Testis (tissue), 3 donors: ENCODE results near the gene FAF1. TPM values are rescaled to one million over a fixed set of nuclear protein-coding genes. Genes with fewer than 3 reads are reported as not detected.

Experiments used
- DNase-seq: peaks from one replicate; pipeline ENCODE4 v3.0.0-alpha.2; 2019
- H3K27ac ChIP-seq, 2 donors: fragments of 200-600 bp; sonication (generic); one replicate each; pipeline ENCODE4 v1.5.1; 2019
- H3K27me3 ChIP-seq: fragments of 200-600 bp; sonication (generic); one replicate; pipeline ENCODE4 v1.5.1; 2019
- H3K36me3 ChIP-seq: fragments of 200-600 bp; sonication (generic); one replicate; pipeline ENCODE4 v1.5.1; 2017; ENCODE audit warnings: low read depth; ENCODE audit errors: missing control alignments
- H3K4me1 ChIP-seq: fragments of 200-600 bp; sonication (generic); one replicate; pipeline ENCODE4 v1.5.1; 2019
- H3K4me3 ChIP-seq, 2 donors: fragments of 200-600 bp; sonication (generic); one replicate each; pipeline ENCODE4 v1.5.1; 2017 to 2019
- H3K9me3 ChIP-seq: fragments of 200-600 bp; sonication (generic); one replicate; pipeline ENCODE4 v1.5.1; 2017
- CTCF ChIP-seq, 3 experiments: fragments of 450-650 bp in 2 of 3; fragments of 200-600 bp in 1 of 3; sonication (generic) in 1 of 3; IDR thresholded peaks; one replicate each; pipeline ENCODE4 v1.5.1; 2016 to 2019; ENCODE audit warnings: antibody characterized with exemption in 3 of 3, mild to moderate bottlenecking in 2 of 3, moderate library complexity in 1 of 3
- POLR2A ChIP-seq: fragments of 450-650 bp; IDR thresholded peaks from one replicate; pipeline ENCODE4 v1.6.1; 2017; ENCODE audit warnings: antibody characterized with exemption, mild to moderate bottlenecking, moderate library complexity
- WGBS, 2 donors: methylation state at CpG; one replicate each; pipeline ENCODE4 v1.1.5; 2018; 5-methylcytosine and 5-hydroxymethylcytosine counted together
- intact Hi-C: fragments of 100-400 bp; cut with DNase I; formaldehyde crosslinking; loops from one replicate; pipeline ENCODE4 v1.15.1; 2023; ENCODE audit warnings: low total_unique reads
- polyA plus RNA-seq: library from polyadenylated mRNA; stranded (reverse); fragments of 350-450 nt; fragmentation: Illumina TruSeq; extraction: RNeasy Lipid Tissue Mini Kit (QIAGEN cat#74804); gene quantifications from one replicate; pipeline ENCODE4 v1.2.3, GENCODE V29; 2014; ENCODE audit warnings: low read depth, low replicate concordance; ENCODE audit not compliant: insufficient read depth
- total RNA-seq, 2 donors: library from RNA; depleted of rRNA; stranded (reverse); fragments of >200 nt; gene quantifications; one replicate each; pipeline ENCODE4 v1.2.3, GENCODE V29; 2016

FAF1 gene
- total and polyA plus RNA-seq, 3 donors from 2014 or later: 46.5 to 236 (median 61.6) TPM

DNA sequence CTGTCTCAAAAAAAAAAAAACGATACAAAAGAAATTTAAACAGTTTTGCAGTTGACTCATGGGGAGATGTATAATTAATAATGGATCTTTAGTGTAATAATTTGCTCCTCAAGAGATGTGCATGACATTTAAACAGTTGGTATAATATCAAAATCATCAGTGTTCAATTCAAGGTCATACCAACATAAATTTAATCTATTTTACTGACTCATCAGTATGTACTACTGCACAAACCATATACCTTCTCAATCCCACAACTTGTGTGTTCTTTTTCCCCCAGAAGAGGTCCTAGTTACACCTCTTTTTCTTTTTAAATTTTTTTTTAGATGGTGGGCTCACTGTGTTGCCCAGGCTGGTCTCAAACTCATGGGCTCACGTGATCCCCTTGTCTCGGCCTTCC lies 33.6 kb upstream of the FAF1 start:
- no peak for TF ChIP-seq POLR2A
- TF ChIP-seq CTCF (IDR thresholded peaks at IDR 0.05): no peak
- no peaks in the 10 kb centered on the region for H3K36me3 ChIP-seq
- WGBS, 2 donors: 97% methylated on average over 3 of the region's 3 CpGs
- no peaks in the 10 kb centered on the region for H3K4me1 ChIP-seq
- no peaks in the 10 kb centered on the region for H3K9me3 ChIP-seq
- no peaks in the 10 kb centered on the region for H3K27me3 ChIP-seq
- DNase-seq: no peak
- intact Hi-C loops: no loop called here
- no peak overlapping the region for H3K27ac ChIP-seq
- no peak overlapping the region for H3K4me3 ChIP-seq

DNA sequence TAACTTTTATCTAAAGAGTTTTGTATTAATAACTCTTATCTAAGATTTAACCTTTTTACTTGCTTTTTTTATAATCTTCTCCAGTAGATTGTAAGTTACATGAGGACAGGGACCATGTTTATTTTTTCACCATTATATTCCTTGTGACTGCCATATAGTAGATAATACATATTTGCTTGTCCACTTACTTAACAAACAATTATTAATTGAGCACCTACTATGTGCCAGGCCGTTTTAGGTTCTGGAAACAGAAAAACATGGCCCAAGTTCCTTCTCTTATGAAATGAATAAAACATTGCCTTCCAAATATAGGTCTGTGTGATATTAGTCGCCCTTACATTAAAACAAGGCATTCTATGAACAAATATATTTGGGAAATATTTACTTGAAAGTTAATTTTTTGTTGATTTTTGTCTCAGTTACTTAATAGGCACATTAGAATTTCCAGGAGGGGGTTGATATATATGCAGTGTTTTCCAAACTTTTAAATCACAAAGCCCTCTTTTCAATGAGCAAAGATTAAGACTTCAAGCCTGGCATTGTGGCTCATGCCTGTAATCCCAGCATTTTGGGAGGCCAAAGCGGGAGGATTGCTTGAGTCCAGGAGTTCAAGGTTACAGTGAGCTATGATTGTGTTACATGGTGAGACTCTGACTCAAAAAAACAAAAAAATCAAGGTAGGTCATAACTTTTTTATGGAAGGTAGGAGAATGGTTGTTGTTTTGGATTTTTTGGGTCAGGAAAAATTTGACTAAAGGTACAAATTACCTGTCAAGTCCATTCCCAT lies 32.7 kb upstream of the FAF1 start:
- TF ChIP-seq CTCF (IDR thresholded peaks at IDR 0.05) (no peak), POLR2A (no peak)
- Histone ChIP-seq H3K36me3 (no peaks in the 10 kb centered on the region), H3K9me3 (no peaks in the 10 kb centered on the region), H3K4me3 (no peak overlapping the region), H3K27ac (no peak overlapping the region), H3K4me1 (no peaks in the 10 kb centered on the region), H3K27me3 (no peaks in the 10 kb centered on the region)
- 80 to 84% methylated on average over 3 of the region's 3 CpGs for WGBS, 2 donors
- DNase-seq: no peak
- intact Hi-C loops: no loop called here

DNA sequence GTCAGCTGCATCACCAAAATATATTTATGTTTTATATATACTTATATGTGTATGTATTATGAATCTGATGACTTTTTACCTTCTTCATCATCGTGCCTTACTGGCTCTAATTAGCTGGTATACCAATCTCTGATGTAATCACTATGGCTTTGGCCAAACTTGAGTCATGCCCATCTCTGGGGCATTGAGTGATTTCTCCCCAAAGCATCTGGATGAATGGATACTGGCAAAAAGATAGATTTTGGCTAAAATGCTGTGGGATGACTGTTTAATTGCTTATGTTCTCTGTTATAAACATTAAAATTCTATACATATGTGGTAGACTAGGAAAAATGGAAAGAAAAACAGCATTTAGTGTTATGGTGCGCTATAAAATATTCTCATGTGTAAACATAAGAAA lies 29.6 kb upstream of the FAF1 start:
- no peaks in the 10 kb centered on the region for H3K4me1 ChIP-seq
- H3K27ac ChIP-seq: no peak overlapping the region
- no peak overlapping the region for H3K4me3 ChIP-seq
- H3K9me3 ChIP-seq: no peaks in the 10 kb centered on the region
- 93 to 97% methylated on average over 2 of the region's 2 CpGs for WGBS, 2 donors
- intact Hi-C loops: no loop called here
- no peaks in the 10 kb centered on the region for H3K27me3 ChIP-seq
- DNase-seq: no peak
- no peak for TF ChIP-seq POLR2A
- TF ChIP-seq CTCF (IDR thresholded peaks at IDR 0.05): no peak
- no peaks in the 10 kb centered on the region for H3K36me3 ChIP-seq

DNA sequence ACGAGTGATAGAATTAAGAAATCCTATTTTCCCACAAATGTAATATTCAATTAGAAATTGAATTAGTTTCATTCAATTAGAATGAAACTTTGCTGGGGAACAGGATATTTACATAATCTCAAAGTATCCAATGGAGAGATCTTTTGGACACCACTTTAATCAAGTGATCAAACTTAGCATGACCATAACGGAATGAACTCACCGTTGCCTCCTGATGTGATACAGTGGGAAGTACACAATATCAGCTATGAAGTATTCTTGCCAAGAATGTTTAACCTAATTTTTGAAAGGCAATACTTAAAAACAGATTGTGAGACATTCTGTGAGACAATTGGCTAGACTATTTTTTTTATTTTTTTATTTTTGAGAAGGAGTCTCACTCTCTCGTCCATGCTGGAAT lies 26.6 kb upstream of the FAF1 start:
- no peak overlapping the region for H3K27ac ChIP-seq
- no peak for DNase-seq
- WGBS, 2 donors: 63 to 67% methylated on average over 4 of the region's 4 CpGs
- H3K27me3 ChIP-seq: no peaks in the 10 kb centered on the region
- TF ChIP-seq CTCF (IDR thresholded peaks at IDR 0.05): no peak
- no peak for TF ChIP-seq POLR2A
- H3K9me3 ChIP-seq: no peaks in the 10 kb centered on the region
- no peaks in the 10 kb centered on the region for H3K36me3 ChIP-seq
- intact Hi-C loops: no loop called here
- no peaks in the 10 kb centered on the region for H3K4me1 ChIP-seq
- no peak overlapping the region for H3K4me3 ChIP-seq

DNA sequence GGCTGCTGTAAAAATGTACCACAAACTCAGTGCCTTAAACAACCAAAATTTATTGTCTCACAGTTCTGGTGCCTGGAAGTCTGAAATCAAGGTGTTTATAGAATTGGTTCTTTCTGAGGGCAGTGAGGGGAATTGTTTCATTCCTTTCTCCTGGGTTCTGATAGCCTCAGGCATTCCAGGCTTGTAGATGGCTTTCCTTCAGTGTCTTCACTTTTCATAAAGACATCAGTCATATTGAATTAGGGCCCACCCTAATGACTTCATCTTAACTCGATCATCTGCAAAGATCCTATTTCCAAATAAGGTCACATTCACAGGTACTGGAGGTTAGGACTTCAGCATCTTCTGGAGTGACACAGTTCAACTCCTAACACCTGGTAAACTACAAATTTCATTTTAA lies 25.0 kb upstream of the FAF1 start:
- WGBS, 2 donors: 44 to 49% methylated on average over 1 of the region's 1 CpG
- Histone ChIP-seq H3K4me1 (no peaks in the 10 kb centered on the region), H3K4me3 (no peak overlapping the region), H3K9me3 (no peaks in the 10 kb centered on the region), H3K36me3 (no peaks in the 10 kb centered on the region), H3K27ac (peak overlapping the region in 1 of 2 donors; percentile 9), H3K27me3 (no peaks in the 10 kb centered on the region)
- intact Hi-C loops: no loop called here
- TF ChIP-seq CTCF (IDR thresholded peaks at IDR 0.05): no peak
- DNase-seq: no peak
